HEK293 (cell line): ENCODE measurements around the gene CATSPER1.

Experiments used
- CTCF ChIA-PET: fragments of 350-600 bp; formaldehyde crosslinking; extraction: SDS; loops from one replicate; lab custom pipeline; 2021; ENCODE audit warnings: antibody characterized with exemption; lab: Yijun Ruan, JAX
- POLR2A ChIA-PET: fragments of 300-600 bp; formaldehyde crosslinking; extraction: SDS; loops from one replicate; lab custom pipeline; 2020; ENCODE audit warnings: antibody characterized with exemption, inconsistent platforms; lab: Yijun Ruan, JAX
- H3K27ac ChIP-seq: fragments of 200-500 bp; sonication (Bioruptor generic); 2 replicates; pipeline ENCODE4 v1.5.1; 2014; ENCODE audit warnings: low read depth, low read length, control low read depth, inconsistent platforms; ENCODE audit errors: extremely low read depth
- H3K36me3 ChIP-seq, 2 experiments: fragments of 200-500 bp in 1 of 2; sonication (Bioruptor generic) in 1 of 2; 1 replicate in 1 of 2; 2 replicates in 1 of 2; pipeline ENCODE4 v1.5.1; 2014 to 2017; ENCODE audit warnings: inconsistent platforms in 2 of 2, low read length in 2 of 2; ENCODE audit not compliant: control insufficient read depth in 2 of 2, insufficient read depth in 1 of 2
- H3K4me1 ChIP-seq: fragments of 200-500 bp; sonication (Bioruptor generic); 2 replicates; pipeline ENCODE4 v1.5.1; 2014; ENCODE audit warnings: mild to moderate bottlenecking, low read length, inconsistent platforms; ENCODE audit not compliant: control insufficient read depth, insufficient read depth
- H3K4me3 ChIP-seq: 2 replicates; pipeline ENCODE4 v1.5.1; 2011; ENCODE audit warnings: low read depth, mild to moderate bottlenecking, control low read depth, low read length, moderate library complexity
- H3K9me3 ChIP-seq: fragments of 200-500 bp; sonication (Bioruptor generic); 2 replicates; pipeline ENCODE4 v1.5.1; 2014; ENCODE audit warnings: low read depth, low read length, inconsistent platforms; ENCODE audit not compliant: control insufficient read depth, insufficient read depth
- BCL6B ChIP-seq: fragments of 450-650 bp; formaldehyde crosslinking; IDR thresholded peaks from 2 replicates; pipeline ENCODE4 v1.5.1; 2017; ENCODE audit warnings: missing biosample characterization, missing genetic modification characterization
- GLI2 ChIP-seq: fragments of 450-650 bp; formaldehyde crosslinking; IDR thresholded peaks from 2 replicates; pipeline ENCODE4; 2017; ENCODE audit warnings: missing biosample characterization, missing genetic modification characterization, low read depth, borderline replicate concordance
- HOXA7 ChIP-seq: sonication (generic); formaldehyde crosslinking; IDR thresholded peaks from 2 replicates; pipeline ENCODE4 v1.8.1; 2022; ENCODE audit warnings: missing genetic modification reagents, borderline replicate concordance
- HOXD13 ChIP-seq: sonication (generic); formaldehyde crosslinking; IDR thresholded peaks from 2 replicates; pipeline ENCODE4 v1.8.0; 2022; ENCODE audit warnings: missing genetic modification reagents, borderline replicate concordance
- IKZF3 ChIP-seq: fragments of 450-650 bp; IDR thresholded peaks from 2 replicates; pipeline ENCODE4 v1.5.0; 2018; ENCODE audit warnings: missing biosample characterization, mild to moderate bottlenecking, missing genetic modification characterization, moderate library complexity
- KLF9 ChIP-seq: fragments of 450-650 bp; formaldehyde crosslinking; IDR thresholded peaks from 2 replicates; pipeline ENCODE4 v1.5.1; 2016; ENCODE audit warnings: missing biosample characterization, missing genetic modification characterization, low read depth
- PRDM6 ChIP-seq: fragments of 450-650 bp; formaldehyde crosslinking; IDR thresholded peaks from 2 replicates; pipeline ENCODE4 v1.5.1; 2017; ENCODE audit warnings: missing biosample characterization, missing genetic modification characterization
- REPIN1 ChIP-seq: fragments of 450-650 bp; formaldehyde crosslinking; IDR thresholded peaks from 2 replicates; pipeline ENCODE4 v1.5.1; 2017; ENCODE audit warnings: missing biosample characterization, missing genetic modification characterization, low read depth
- ZNF114 ChIP-seq: fragments of 450-650 bp; formaldehyde crosslinking; IDR thresholded peaks from 2 replicates; pipeline ENCODE4 v1.5.0; 2017; ENCODE audit warnings: missing biosample characterization, missing genetic modification characterization
- ZNF133 ChIP-seq: fragments of 450-650 bp; formaldehyde crosslinking; IDR thresholded peaks from 2 replicates; pipeline ENCODE4 v1.5.1; 2016; ENCODE audit warnings: missing biosample characterization, missing genetic modification characterization
- ZNF449 ChIP-seq: fragments of 450-650 bp; formaldehyde crosslinking; IDR thresholded peaks from 2 replicates; pipeline ENCODE4 v1.5.1; 2017; ENCODE audit warnings: missing biosample characterization, mild to moderate bottlenecking, missing genetic modification characterization, moderate library complexity
- ZNF558 ChIP-seq: fragments of 450-650 bp; formaldehyde crosslinking; IDR thresholded peaks from 2 replicates; pipeline ENCODE4 v1.5.1; 2016; ENCODE audit warnings: missing biosample characterization, missing genetic modification characterization
- ZNF701 ChIP-seq: fragments of 450-650 bp; formaldehyde crosslinking; IDR thresholded peaks from 2 replicates; pipeline ENCODE4 v1.5.1; 2016; ENCODE audit warnings: missing biosample characterization, missing genetic modification characterization
- ZSCAN18 ChIP-seq: fragments of 450-650 bp; formaldehyde crosslinking; IDR thresholded peaks from 2 replicates; pipeline ENCODE4 v1.5.1; 2016; ENCODE audit warnings: missing biosample characterization, missing genetic modification characterization
- ZSCAN5A ChIP-seq: fragments of 450-650 bp; formaldehyde crosslinking; IDR thresholded peaks from 2 replicates; pipeline ENCODE4 v1.5.1; 2016; ENCODE audit warnings: missing biosample characterization, missing genetic modification characterization
- ZXDB ChIP-seq: fragments of 450-650 bp; formaldehyde crosslinking; IDR thresholded peaks from 2 replicates; pipeline ENCODE4 v1.5.1; 2016; ENCODE audit warnings: missing biosample characterization, missing genetic modification characterization

Gene CATSPER1

GRCh38 chr11:66001942-66002647 lies 24.2 kb downstream of the CATSPER1 start, which contains the start of the genes BANF1 and EIF1AD (continued):
- TF ChIP-seq ZNF449 (tag by site-specific recombination) (peak; percentile 60; the same call in 1 of the 2 replicates), ZNF114 (no peak), ZNF701 (no peak), ZXDB (tag by site-specific recombination) (peak; percentile 98), IKZF3 (no peak; the same call in 1 of the 2 replicates), HOXD13 (CRISPR knock-in tag) (no peak), BCL6B (tag by site-specific recombination) (no peak), GLI2 (tag by site-specific recombination) (no peak)

- H3K36me3 ChIP-seq: peaks cover 13 to 44% of the 10 kb centered on the region in 2 experiments
- H3K4me3 ChIP-seq: no peak overlapping the region
- ChIA-PET CTCF (interaction anchor here (0.6 to 1.3 kb wide), 3 partner anchors 25 to 107 kb away, joined by 3 to 5 read pairs (median 3); no protein-coding TSS in a partner anchor), POLR2A (interaction anchor here (0.6 to 0.7 kb wide), 3 partner anchors 38 to 862 kb away, joined by 3 read pairs; partner anchors contain the start of gene FIBP)
- no peaks in the 10 kb centered on the region for H3K9me3 ChIP-seq
- no peaks in the 10 kb centered on the region for H3K4me1 ChIP-seq
- H3K27ac ChIP-seq: no peak overlapping the region
- no peak for TF ChIP-seq PRDM6
- no peak for TF ChIP-seq REPIN1 (tag by site-specific recombination)
- TF ChIP-seq ZNF558 (tag by site-specific recombination): no peak
- no peak for TF ChIP-seq ZSCAN18 (tag by site-specific recombination)
- no peak for TF ChIP-seq ZNF449 (tag by site-specific recombination)
- no peak for TF ChIP-seq HOXA7 (CRISPR knock-in tag)
- TF ChIP-seq KLF9 (tag by site-specific recombination): no peak
- no peak for TF ChIP-seq ZSCAN5A (tag by site-specific recombination)
- no peak for TF ChIP-seq ZNF133 (tag by site-specific recombination)
Measured at GRCh38 chr11:65997286-65997685, 29.0 kb downstream of the CATSPER1 start.
